GDM1 (cell line): ENCODE results near the gene AKIRIN1.
"Not testable (repeated sequence)": the region's sequence is repeated elsewhere in the genome, so short reads cannot be mapped to it uniquely, and the experiment has no call there.

Experiments
- DNase-seq: peaks from one replicate; lab custom pipeline; 2025; lab: John Stamatoyannopoulos, UW

Gene AKIRIN1

DNA sequence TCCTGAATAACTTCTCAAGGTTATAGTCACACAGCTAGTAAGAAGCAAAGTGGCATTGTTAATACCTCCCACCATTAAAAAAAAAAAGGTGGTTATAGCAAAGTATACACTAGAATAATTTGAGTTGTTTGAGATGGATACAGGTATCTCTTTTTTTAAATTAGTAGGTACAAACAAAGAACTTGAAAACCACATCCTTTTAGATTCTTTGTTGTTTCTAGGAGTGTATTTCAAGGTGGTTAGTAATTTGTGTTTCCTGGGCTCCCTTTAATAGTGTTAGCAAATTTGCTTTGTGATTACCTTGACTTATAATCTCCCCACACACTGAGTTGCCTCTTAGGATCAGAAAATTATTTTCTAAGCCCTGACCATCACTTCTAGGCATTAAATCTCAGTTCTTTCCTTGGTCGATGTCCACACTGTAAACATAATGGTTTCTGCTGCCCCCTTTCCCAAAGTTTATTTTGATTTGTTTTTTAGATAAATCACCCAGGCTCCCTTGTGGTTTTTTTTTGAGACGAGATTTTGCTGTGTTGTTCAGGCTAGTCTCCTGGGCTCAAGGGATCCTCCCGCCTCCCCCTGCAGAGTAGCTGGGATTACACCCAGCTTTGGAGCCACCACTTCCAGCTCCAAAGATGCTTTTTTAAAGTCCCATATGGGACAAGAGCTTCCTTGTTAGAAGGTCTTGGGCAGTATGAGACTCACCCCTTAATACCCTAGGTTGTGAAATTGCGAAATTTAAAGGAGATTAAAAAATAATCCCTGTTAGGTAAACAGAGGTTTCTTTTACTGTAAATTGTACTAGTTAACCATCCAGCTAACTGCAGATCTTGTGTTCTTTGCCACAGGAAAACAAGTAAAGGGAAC, 6.2 kb downstream of the AKIRIN1 start:
- DNase-seq = no peak

DNA sequence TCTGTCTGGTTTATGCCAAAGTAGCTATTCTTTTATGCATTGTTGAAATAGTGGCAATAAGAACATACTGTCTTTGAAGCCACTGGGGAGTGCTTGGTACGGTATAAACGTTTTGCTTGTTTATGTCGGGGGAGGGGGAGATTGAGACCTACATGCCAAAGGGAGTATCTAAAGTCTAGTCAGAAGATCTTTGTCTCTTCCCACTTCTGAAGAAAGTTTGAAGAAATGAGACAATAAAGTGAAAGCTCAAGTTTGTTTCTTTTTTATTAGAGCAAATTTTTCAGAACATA, 6.8 kb downstream of the AKIRIN1 start:
- no peak for DNase-seq

DNA sequence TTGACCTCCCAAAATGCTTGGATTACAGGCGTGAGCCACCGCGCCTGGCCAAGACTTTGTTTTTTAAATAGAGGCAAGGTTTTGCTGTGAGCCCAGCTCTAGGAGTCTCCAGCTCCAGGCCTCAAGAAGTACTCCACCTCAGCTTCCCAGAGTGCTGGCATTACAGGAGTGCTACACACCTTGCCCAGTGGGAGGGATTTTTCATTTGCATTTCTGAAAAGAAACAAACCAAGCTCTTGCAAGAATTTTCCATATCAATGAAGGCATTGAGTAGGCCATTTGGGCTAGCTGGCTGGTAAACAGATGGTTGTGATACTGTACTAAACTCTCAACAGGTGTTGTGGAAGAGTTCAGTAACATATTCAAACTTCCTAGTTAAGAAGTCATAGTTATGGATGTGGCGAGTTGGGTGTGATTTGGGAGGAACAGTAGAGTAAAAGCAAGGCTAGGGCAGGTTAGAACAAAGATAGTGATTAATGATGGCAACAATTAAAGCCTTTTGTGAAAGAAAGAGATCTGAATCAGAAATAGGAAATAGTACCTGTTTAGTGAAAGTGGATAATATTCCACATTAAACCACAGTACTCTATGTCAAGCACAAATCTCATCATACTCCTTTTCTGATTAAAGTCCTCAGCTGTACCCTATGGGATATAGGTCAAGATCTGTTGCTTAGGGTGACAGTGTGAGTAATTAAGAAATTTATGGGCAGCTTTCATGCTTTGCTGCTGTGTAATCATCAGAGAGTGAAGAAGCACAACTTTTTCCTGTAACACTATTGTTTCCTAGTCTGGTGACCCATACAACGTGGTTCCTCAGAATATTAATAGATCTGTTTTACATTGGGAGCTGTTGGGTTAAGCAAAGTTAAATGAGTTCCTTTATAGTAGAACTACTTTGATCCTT, 10.7 kb downstream of the AKIRIN1 start:
- DNase-seq = no peak

DNA sequence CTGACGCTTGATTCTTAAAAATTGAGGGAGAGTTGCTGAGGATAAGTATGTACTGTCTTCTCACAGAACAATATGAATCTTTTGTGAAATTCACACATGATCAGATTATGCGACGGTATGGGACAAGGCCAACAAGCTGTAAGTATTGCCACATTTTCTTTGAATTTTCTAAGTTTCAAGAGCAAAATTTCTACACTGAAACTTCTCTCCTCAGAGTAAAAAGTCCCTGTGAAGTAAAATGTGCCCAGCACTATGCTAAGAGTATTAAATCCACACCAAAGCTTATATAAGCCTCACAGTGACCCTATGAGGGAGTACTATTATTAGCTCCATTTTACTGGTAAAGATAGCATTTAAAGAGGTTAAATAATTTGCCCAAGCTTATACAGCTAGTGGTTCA, 12.2 kb downstream of the AKIRIN1 start:
- DNase-seq = no peak

DNA sequence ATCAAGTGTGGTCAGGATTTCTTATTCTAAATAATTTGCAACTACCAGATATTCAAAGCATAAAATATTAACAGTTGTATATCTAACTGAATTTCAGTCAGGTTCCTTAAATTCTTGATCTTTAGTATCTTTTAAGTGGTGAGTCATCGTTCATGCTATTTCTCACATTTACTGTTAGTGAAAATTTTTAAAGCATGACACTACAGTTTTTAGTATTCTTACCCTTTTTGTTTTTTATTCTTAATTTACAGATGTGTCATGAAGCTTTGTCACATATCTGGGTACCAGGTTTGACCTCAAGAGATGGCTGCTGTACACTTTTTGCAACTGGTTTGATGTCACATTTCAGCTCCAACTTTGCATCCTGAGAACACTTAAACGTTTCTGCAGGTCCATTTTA, 12.7 kb downstream of the AKIRIN1 start:
- DNase-seq = no peak

DNA sequence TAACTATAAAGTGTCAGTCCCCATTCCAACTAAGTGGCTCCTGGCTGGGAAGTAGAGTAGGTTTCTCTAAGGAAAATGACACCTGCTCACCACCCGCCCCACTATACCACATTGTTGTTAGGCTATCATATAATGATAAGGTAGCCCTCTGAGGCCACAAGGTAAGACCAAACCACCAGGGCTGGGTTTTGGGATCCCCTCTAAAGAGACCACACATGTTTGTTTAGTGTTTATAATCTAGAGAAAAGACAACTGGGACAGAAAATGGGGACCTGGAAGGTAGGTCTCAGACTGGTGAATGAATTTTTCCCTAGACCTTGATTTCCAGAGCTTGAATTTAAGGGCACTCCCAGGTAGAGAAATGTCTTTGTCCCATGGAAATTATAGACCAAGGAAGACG, 15.2 kb downstream of the AKIRIN1 start:
- DNase-seq = no peak

DNA sequence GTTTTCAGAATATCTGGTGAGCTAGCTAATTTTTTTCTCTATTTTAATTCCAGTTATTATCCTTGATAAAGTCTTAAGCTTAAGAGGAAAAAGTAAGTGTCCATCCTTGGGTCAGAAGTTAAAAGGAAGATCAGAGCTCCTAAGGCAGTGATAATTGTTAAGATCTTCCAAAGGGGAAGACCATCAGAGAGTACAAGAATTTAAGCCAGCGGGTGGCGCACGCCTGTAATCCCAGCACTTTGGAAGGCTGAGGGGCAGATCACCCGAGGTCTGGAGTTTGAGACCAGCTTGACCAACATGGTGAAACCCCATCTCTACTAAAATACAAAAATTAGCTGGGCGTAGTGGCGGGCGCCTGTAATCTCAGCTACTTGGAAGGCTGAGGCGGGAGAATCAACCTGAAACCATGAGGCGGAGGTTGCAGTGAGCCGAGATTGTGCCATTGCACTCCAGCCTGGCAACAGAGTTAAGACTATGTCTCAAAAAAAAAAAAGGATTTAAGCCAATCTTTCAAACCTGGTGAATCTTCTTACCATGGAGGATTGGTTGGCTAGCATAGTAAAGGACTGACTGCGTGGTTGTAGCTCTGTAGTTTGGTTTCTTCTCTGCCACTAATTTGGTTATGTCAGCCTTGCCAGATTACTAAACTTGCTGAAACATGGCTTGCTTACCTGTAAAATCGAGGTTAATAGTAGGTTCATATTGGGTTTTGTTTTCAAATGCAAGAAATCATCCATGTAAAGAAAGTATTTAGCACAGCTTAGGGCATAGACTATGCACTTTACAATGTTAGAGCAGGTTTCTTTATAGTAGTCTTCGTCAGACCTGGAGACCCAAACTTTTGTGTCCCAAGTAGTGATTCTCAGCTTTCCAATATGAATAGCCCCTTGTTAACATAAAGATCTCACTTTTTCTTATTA, 15.9 kb downstream of the AKIRIN1 start:
- no peak for DNase-seq

DNA sequence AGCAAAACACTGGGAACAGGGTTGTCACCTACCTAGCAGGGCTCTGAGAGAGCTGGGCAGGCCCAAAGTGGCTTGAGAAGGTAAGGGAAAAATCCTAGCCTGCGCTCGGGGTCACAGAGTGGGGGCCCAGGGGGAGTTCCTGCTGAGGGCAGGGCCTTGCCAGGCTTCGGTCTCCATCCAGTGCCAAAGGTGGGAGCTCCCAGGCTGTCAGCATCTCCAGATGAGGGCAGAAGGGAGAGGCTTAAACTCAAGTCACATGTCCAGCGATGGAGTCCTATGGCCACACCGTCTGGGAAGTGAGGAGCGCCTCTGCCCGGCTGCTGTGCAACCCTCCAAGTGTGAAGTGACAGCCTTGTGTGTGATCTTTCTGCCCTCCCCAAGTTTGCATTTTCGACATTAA, 23.9 kb downstream of the AKIRIN1 start:
- not testable (repeated sequence) for DNase-seq

DNA sequence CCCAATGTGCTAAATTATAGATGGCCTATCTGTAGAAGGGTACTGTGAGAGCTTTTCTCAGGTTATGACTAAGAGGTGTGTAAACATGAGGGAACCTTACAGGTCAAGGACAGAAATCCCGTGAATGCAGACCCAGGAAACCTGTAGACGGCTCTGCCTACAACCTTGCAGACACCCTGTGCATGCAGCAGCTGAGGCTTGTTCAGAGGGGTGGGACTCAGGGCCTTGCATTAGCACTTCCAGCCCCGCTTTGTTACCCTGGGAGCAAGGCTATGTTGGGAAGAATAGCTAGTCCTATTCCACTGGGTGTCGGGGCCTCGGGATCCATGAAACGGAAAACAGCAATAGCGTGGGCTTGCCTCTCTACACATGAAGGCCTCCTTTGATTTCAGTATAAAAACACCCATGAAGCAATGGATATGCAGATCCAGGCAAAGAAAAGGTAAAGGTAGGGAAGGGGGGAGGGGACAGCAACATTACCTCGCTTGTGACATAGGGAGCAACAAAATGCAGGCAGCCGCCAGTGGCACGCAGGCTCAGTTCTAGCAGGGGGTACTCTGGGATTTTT, 25.6 kb downstream of the AKIRIN1 start:
- no peak for DNase-seq

DNA sequence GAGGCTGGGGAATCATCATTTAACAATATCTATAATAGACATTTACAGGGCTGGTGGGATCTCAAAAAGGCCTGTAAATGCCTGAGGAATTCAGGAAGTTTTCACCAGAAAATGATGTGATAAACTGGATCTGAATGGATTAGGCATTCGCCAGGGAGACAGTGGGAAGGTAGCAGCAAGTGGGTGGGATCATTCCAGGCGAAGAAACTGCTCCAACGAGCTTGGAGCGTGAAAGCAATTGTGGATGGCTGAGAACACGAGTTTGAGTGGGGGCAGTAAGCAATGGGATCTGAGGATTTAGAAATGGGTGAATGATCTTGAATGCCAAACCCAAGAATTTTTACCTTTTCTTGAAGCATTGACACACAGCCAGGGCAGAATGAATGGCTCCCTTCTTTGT, 26.2 kb downstream of the AKIRIN1 start:
- no peak for DNase-seq

DNA sequence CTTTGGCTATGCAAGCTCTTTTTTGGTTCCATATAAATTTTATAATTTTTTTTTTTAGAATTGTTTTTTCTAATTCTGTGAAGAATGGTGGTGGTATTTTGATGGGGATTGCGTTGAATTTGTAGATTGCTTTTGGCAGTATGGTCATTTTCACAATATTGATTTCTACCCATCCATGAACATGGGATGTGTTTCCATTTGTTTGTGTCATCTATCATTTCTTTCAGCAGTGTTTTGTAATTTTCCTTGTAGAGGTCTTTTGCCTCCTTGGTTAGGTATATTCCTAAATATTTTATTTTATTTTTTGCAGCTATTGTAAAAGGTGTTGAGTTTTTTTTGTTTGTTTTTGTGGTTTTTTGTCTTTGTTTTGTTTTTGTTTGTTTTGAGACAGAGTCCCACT, 29.4 kb downstream of the AKIRIN1 start:
- DNase-seq = not testable (repeated sequence)

DNA sequence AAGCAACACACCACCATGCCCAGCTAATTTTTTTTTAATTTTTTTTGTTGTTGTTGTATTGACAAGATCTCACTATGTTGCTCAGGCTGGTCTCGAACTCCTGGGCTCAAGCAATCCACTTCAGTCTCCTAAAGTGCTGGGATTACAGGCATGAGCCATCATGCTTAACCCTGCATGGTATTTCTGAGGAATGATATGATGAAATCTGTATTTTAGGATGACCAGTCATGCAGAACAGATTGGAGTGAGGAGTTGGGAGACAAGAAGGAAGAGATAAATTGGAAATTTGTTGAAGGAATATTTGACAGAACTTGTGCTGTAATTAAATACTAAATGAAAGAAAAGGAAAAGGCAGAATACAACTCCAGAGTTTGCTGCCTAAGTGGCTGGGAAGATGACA, 30.4 kb downstream of the AKIRIN1 start:
- no peak for DNase-seq

DNA sequence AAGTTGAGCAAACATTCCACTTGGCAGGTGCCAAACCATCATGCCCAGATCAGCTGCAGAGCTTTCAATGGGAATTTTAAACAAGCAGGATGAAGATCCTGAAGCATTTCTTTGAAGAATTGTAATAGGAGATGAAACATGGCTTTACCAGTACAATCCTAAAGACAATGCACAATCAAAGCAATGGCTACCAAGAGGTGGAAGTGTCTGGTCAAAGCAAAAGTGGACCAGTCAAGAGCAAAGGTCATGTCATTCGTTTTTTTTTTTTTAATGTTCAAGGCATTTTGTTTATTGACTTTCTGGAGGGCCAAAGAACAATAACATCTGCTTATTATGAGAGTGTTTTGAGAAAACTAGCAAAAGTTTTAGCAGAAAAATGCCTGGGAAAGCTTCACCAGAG, 32.1 kb downstream of the AKIRIN1 start:
- DNase-seq = no peak

DNA sequence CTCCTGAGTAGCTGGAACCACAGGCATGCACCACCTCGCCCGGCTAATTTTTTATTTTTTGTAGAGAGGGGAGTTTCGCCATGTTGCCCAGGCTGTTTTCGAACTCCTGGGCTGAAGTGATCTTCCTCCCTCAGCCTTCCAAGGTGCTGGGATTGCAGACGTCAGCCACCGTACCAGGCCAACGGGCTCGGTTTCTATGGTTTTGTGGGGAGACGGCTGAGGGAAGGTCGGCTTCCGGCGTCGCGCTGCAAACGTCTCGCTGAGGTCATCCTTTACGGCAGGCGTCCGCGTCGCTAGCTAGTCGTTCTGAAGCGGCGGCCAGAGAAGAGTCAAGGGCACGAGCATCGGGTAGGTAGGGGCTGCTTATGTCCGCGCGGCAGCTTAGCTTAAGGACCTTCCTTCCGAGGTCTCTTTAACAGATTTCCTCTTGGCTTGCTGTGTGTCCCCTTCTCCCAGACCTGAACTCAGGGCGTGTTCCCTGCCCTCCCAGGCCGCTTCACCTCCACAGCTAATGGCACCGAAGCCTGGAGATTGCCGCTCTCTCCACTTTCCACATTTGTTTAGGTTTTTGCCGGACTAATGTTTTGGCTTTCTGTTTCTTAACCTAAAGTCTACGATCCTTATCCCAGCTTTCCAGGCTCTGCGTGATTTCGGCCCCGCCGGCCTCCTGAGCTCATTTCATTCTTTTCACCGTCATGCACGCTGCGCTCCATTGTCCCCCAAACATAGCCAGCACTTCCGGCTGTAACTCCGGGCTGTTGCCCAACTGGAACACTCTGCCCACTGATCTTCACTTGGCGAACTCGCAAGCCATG, 35.2 kb downstream of the AKIRIN1 start, which contains the start of gene NDUFS5:
Gene NDUFS5, plus strand, starts transcription at position 300 of the 815 bp plus-strand sequence. CDS start 2,375 bp downstream, outside the sequence.
- DNase-seq = peak; percentile 81

DNA sequence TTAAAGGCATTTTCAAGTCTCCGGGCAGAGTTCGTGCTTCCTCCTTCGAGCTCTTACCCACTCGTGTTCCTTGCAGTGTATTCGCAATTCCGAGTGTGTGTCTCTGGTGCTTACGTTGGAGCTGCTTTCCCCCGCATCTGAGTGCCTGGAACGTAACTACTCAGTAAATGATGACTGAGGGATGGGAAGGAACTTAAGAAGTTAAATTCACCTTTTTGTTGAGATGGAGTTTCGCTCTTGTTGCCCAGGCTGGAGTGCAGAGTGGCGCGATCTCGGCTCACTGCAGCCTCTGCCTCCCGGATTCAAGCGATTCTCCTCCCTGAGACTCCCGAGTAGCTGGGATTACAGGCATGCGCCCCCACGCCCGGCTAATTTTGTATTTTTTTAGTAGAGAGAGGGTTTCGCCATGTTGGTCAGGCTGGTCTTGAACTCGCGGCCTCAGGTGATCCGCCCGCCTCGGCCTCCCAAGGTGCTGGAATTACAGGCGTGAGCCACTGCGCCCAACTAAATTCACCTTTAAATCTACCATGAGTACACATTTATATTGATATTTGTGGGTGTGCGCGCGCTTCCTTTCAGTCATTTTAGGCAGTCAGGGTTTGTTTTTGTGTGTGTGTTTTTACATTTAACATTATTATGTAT, 35.9 kb downstream of the AKIRIN1 start:
- DNase-seq = no peak

DNA sequence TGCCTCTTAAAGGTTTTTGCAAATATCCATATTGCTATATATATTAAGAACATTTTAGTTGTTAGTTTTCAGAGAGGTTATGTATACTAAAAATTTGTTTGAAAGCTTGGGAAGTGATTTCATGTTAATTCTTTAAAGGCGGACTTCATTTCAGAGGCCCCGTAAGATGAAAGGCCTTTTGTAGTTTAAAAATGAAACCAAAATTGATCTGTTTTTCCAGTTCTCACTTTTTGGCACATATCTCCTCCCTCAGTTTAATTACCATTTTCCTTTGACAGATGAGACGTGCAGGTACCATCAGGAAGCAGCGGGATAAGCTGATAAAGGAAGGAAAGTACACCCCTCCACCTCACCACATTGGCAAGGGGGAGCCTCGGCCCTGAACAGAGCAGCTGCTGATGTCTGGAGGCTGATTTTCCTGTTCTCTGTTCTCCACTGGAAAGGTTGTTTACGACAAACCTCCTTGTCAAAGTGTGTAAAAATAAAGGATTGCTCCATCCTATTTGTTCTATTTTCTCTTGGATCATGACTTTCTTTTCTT, 43.1 kb downstream of the AKIRIN1 start:
- DNase-seq = no peak

DNA sequence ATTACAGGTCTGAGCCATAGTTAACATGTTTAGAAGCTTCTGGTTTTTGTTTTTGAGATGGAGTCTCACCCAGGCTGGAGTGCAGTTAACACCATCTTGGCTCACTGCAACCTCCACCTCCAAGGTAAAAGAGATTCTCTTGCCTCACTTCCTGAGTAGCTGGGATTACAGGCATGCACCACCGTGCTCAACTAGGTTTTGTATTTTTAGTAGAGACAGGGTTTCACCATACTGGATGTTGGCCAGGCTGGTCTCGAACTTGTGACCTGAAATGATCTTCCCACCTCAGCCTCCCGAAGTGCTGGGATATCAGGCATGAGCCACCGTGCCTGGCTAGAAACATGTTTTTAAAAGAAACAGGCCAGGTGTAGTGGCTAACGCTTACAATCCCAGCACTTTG, 45.6 kb downstream of the AKIRIN1 start:
- no peak for DNase-seq

DNA sequence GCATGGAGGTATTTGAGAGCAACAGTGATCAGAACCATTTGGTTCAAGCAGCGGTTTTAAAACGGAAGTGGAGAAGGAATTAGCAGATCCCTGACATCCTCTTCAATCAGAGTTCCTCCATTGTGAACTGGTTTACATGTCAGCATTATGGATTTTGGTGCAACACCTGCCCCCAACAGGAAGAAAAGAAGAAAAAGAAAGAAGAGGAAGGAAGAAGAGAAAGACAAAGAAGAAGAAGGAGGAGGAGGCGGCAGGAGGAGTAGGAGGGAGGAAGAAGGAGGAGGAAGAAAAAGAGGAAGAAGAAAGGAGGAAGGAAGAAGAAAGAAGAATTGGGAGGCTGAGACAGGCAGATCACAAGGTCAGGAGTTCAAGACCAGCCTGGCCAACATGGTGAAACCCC, 52.4 kb downstream of the AKIRIN1 start:
- DNase-seq = no peak

DNA sequence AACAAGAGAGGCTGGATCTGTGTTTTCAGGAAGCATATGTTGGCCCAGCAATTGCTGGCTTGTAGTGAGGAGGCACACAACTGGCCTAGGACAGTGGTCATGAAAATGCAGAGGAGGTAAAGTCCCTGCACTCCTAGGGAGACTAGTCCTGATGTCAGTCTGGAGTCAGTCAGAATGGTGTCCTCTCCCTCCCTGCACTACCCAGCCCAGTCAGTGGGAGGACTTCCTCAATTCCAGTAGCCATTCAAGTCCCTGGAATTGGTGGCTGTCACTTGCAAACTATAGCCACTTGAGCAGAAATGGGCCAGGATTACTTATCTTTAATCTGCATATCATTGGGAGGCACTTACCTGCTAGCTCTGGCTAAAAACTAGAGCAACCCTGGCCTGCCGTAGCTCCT, 53.7 kb downstream of the AKIRIN1 start:
- DNase-seq = no peak

DNA sequence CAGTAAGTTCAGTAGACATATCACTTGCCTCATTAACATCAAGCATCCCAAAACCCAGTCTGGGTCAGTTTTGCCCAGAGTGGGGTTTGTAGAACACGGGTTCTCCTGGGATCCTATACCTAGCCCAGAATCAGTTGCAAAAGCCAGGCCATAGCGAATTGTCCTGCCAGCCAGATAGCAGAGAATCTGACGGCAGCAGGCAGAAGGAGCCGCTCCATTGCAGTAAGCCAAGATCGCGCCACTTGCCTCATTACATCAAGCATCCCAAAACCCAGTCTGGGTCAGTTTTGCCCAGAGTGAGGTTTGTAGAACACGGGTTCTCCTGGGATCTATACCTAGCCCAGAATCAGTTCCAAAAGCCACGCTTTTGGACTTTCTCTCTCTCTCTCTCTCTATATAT, 54.2 kb downstream of the AKIRIN1 start:
- DNase-seq = no peak
